Mesenchymal stem cell (in vitro differentiated cells and primary cell): ENCODE results near the gene NAALAD2.
"Not testable (repeated sequence)": the region's sequence is repeated elsewhere in the genome, so short reads cannot be mapped to it uniquely, and the experiment has no call there.

Source experiments
- DNase-seq: peaks from one replicate; pipeline ENCODE4 v3.0.0-alpha.2; 2013
- H2AFZ ChIP-seq: one replicate; pipeline ENCODE4 v1.6.1; 2013; ENCODE audit warnings: low read depth, mild to moderate bottlenecking, control low read depth, inconsistent platforms, low read length, moderate library complexity
- H2AK5ac ChIP-seq: 2 replicates; pipeline ENCODE4 v1.6.1; 2013; ENCODE audit warnings: low read length, moderate library complexity, mild to moderate bottlenecking, inconsistent platforms; ENCODE audit not compliant: severe bottlenecking
- H2BK120ac ChIP-seq: one replicate; pipeline ENCODE4 v1.6.1; 2013; ENCODE audit warnings: low read depth, mild to moderate bottlenecking, inconsistent platforms, low read length, moderate library complexity
- H2BK12ac ChIP-seq, 2 experiments: one replicate each; pipeline ENCODE4 v1.6.1; 2013; ENCODE audit warnings: inconsistent platforms in 2 of 2, low read length in 2 of 2, mild to moderate bottlenecking in 2 of 2, moderate library complexity in 2 of 2, control low read depth in 1 of 2
- H2BK15ac ChIP-seq: one replicate; pipeline ENCODE4 v1.6.1; 2013; ENCODE audit warnings: mild to moderate bottlenecking, low read depth, inconsistent platforms; ENCODE audit not compliant: poor library complexity, severe bottlenecking
- H2BK5ac ChIP-seq: 2 replicates; pipeline ENCODE4 v1.6.1; 2013; ENCODE audit warnings: low read depth, mild to moderate bottlenecking, low read length, control low read depth, inconsistent platforms; ENCODE audit not compliant: poor library complexity, severe bottlenecking
- H3K14ac ChIP-seq, 2 experiments: one replicate each; pipeline ENCODE4 v1.6.1; 2013; ENCODE audit warnings: inconsistent platforms in 2 of 2, low read length in 2 of 2, control low read depth in 1 of 2, mild to moderate bottlenecking in 1 of 2, moderate library complexity in 1 of 2
- H3K18ac ChIP-seq, 2 experiments: one replicate each; pipeline ENCODE4 v1.6.1; 2013; ENCODE audit warnings: inconsistent platforms in 2 of 2, low read length in 2 of 2, control low read depth in 1 of 2, low read depth in 1 of 2, mild to moderate bottlenecking in 1 of 2
- H3K23ac ChIP-seq, 2 experiments: one replicate each; pipeline ENCODE4 v1.6.1; 2013; ENCODE audit warnings: inconsistent platforms in 2 of 2, low read length in 2 of 2, mild to moderate bottlenecking in 2 of 2, moderate library complexity in 2 of 2, control low read depth in 1 of 2
- H3K27ac ChIP-seq: 2 replicates; pipeline ENCODE4 v1.5.1; 2013; ENCODE audit warnings: mild to moderate bottlenecking, moderate library complexity, low read length, control low read depth, inconsistent platforms; ENCODE audit not compliant: poor library complexity, severe bottlenecking
- H3K27me3 ChIP-seq, 2 experiments: 2 replicates each; pipeline versions ENCODE4 v1.6.1 to v1.7.0; 2013; ENCODE audit warnings: low read length in 2 of 2, mild to moderate bottlenecking in 2 of 2, moderate library complexity in 2 of 2, control low read depth in 1 of 2, inconsistent platforms in 1 of 2; ENCODE audit not compliant: control insufficient read depth in 1 of 2, insufficient read depth in 1 of 2
- H3K36me3 ChIP-seq, 2 experiments: 2 replicates each; pipeline versions ENCODE4 v1.6.1 to v1.7.0; 2013; ENCODE audit warnings: low read length in 2 of 2, control low read depth in 1 of 2, inconsistent platforms in 1 of 2, low read depth in 1 of 2, mild to moderate bottlenecking in 1 of 2; ENCODE audit not compliant: insufficient read depth in 2 of 2, control insufficient read depth in 1 of 2
- H3K4ac ChIP-seq, 2 experiments: one replicate each; pipeline ENCODE4 v1.6.1; 2013; ENCODE audit warnings: inconsistent platforms in 2 of 2, low read length in 2 of 2, mild to moderate bottlenecking in 2 of 2, moderate library complexity in 2 of 2, control low read depth in 1 of 2, low read depth in 1 of 2
- H3K4me1 ChIP-seq: 2 replicates; pipeline ENCODE4 v1.6.1; 2013; ENCODE audit warnings: low read depth, low read length, control low read depth; ENCODE audit not compliant: control insufficient read depth, insufficient read depth
- H3K4me2 ChIP-seq: 2 replicates; pipeline ENCODE4 v1.6.1; 2013; ENCODE audit warnings: low read length, mild to moderate bottlenecking, inconsistent platforms; ENCODE audit not compliant: poor library complexity, severe bottlenecking
- H3K4me3 ChIP-seq, 2 experiments: 2 replicates each; pipeline versions ENCODE4 v1.5.1 to v1.7.0; 2013; ENCODE audit warnings: low read length in 2 of 2, mild to moderate bottlenecking in 2 of 2, control low read depth in 1 of 2, low read depth in 1 of 2; ENCODE audit not compliant: insufficient read depth in 1 of 2
- H3K79me1 ChIP-seq: replicated peaks from 2 replicates; pipeline ENCODE4 v1.6.1; 2013; ENCODE audit warnings: mild to moderate bottlenecking, control low read depth, low read length, inconsistent platforms; ENCODE audit not compliant: poor library complexity, severe bottlenecking
- H3K9ac ChIP-seq: 2 replicates; pipeline ENCODE4 v1.7.0; 2013; ENCODE audit warnings: mild to moderate bottlenecking, low read length, moderate library complexity
- H3K9me3 ChIP-seq: 2 replicates; pipeline ENCODE4 v1.7.0; 2013; ENCODE audit warnings: mild to moderate bottlenecking, low read length; ENCODE audit not compliant: control insufficient read depth
- H4K8ac ChIP-seq: one replicate; pipeline ENCODE4 v1.6.1; 2013; ENCODE audit warnings: inconsistent platforms, mild to moderate bottlenecking, low read length, moderate library complexity
- H4K91ac ChIP-seq: one replicate; pipeline ENCODE4 v1.6.1; 2013; ENCODE audit warnings: mild to moderate bottlenecking, low read length, inconsistent platforms
- WGBS: methylation state at CpG from one replicate; pipeline ENCODE4 v1.1.7; 2013; ENCODE audit warnings: mixed read lengths; 5-methylcytosine and 5-hydroxymethylcytosine counted together

Gene NAALAD2

DNA sequence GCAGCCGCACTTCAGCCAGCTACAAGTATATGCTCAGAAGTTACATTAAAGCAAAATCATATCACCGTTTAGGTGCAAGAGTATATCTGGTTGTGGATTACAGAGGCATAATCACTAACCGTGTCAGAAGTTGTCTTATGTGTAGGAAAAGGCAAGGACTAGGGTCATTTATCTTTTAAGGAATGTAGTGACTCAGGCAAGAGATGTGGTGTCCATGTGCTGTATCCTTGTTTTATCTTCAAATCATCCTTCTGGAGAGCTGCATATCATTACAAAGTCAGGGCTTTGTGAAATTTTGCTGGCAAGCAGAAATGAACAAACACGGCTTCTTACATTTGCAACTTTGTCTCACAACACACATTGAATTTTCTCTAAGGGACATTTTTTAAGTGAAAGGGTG lies 101.1 kb downstream of the NAALAD2 start:
- Histone ChIP-seq H4K91ac (no peak overlapping the region), H3K36me3 (no peaks in the 10 kb centered on the region), H3K4me3 (no peak overlapping the region), H2BK15ac (no peak overlapping the region), H3K79me1 (no peaks in the 10 kb centered on the region), H3K27ac (no peak overlapping the region), H2BK12ac (no peak overlapping the region), H2BK5ac (no peak overlapping the region), H3K4ac (no peak overlapping the region), H3K23ac (no peak overlapping the region), H3K9ac (no peak overlapping the region), H3K14ac (no peak overlapping the region), H3K18ac (no peak overlapping the region), H3K27me3 (no peaks in the 10 kb centered on the region), H3K4me2 (no peak overlapping the region), H4K8ac (no peak overlapping the region), H3K4me1 (no peaks in the 10 kb centered on the region), H2AFZ (no peak overlapping the region), H2BK120ac (no peak overlapping the region), H3K9me3 (no peaks in the 10 kb centered on the region), H2AK5ac (no peak overlapping the region)
- WGBS: 63% methylated on average over 2 of the region's 4 CpGs
- peak; percentile 13 for DNase-seq

GRCh38 chr11:90237004-90237403 lies 102.5 kb downstream of the NAALAD2 start:
- Histone ChIP-seq H3K4me2 (no peak overlapping the region), H3K27ac (no peak overlapping the region), H3K27me3 (no peaks in the 10 kb centered on the region), H2BK120ac (no peak overlapping the region), H3K9ac (no peak overlapping the region), H3K79me1 (no peaks in the 10 kb centered on the region), H3K4me1 (no peaks in the 10 kb centered on the region), H3K23ac (no peak overlapping the region), H3K9me3 (no peaks in the 10 kb centered on the region), H2BK12ac (no peak overlapping the region), H3K14ac (no peak overlapping the region), H3K36me3 (no peaks in the 10 kb centered on the region), H2BK15ac (no peak overlapping the region), H2AFZ (no peak overlapping the region), H2AK5ac (no peak overlapping the region), H3K4ac (no peak overlapping the region), H4K8ac (no peak overlapping the region), H3K4me3 (no peak overlapping the region), H2BK5ac (no peak overlapping the region), H3K18ac (no peak overlapping the region), H4K91ac (no peak overlapping the region)
- no peak for DNase-seq
- 100% methylated on average over 1 of the region's 4 CpGs for WGBS

- not testable (repeated sequence) for H2AK5ac ChIP-seq, H3K14ac ChIP-seq, H3K27ac ChIP-seq, H3K36me3 ChIP-seq, H3K23ac ChIP-seq, H3K9me3 ChIP-seq, H2BK15ac ChIP-seq, H3K4ac ChIP-seq, H4K8ac ChIP-seq, H2BK5ac ChIP-seq, H2BK12ac ChIP-seq, H3K4me3 ChIP-seq, H3K18ac ChIP-seq, H3K4me1 ChIP-seq, H3K9ac ChIP-seq, H3K4me2 ChIP-seq, H2BK120ac ChIP-seq, DNase-seq, H2AFZ ChIP-seq, H3K27me3 ChIP-seq, H3K79me1 ChIP-seq
- 75% methylated on average over 18 of the region's 20 CpGs for WGBS
- H4K91ac ChIP-seq: peak overlapping the region; percentile 7
Observed at GRCh38 chr11:90239967-90240636, 105.6 kb downstream of the NAALAD2 start.

- no peak overlapping the region for H3K9ac ChIP-seq
- no peaks in the 10 kb centered on the region for H3K4me1 ChIP-seq
- H3K4me3 ChIP-seq: no peak overlapping the region
- no peak overlapping the region for H3K4ac ChIP-seq
- H3K23ac ChIP-seq: no peak overlapping the region
- WGBS: 100% methylated on average over 1 of the region's 4 CpGs
- no peak overlapping the region for H3K27ac ChIP-seq
- no peak overlapping the region for H2BK120ac ChIP-seq
- H3K36me3 ChIP-seq: no peaks in the 10 kb centered on the region
- no peak overlapping the region for H2BK12ac ChIP-seq
- no peaks in the 10 kb centered on the region for H3K27me3 ChIP-seq
- no peaks in the 10 kb centered on the region for H3K9me3 ChIP-seq
- no peak for DNase-seq
- H2AFZ ChIP-seq: no peak overlapping the region
- no peak overlapping the region for H2BK15ac ChIP-seq
- no peaks in the 10 kb centered on the region for H3K79me1 ChIP-seq
- H3K18ac ChIP-seq: no peak overlapping the region
- no peak overlapping the region for H4K91ac ChIP-seq
- H2BK5ac ChIP-seq: no peak overlapping the region
- no peak overlapping the region for H3K4me2 ChIP-seq
- no peak overlapping the region for H3K14ac ChIP-seq
- no peak overlapping the region for H2AK5ac ChIP-seq
- H4K8ac ChIP-seq: no peak overlapping the region
Observed at GRCh38 chr11:90241414-90241813, 107.0 kb downstream of the NAALAD2 start.
